ENCODE results near the gene CTIF. TPM values are rescaled to one million over a fixed set of nuclear protein-coding genes. Genes with fewer than 3 reads are reported as not detected.

Gene CTIF
- total RNA-seq, 2 donors from 2014 or later = 30.6 to 61.2 TPM

- Histone ChIP-seq H3K9me3 (no peaks in the 10 kb centered on the region), H3K27ac (no peak overlapping the region), H3K36me3 (no peaks in the 10 kb centered on the region), H3K27me3 (no peaks in the 10 kb centered on the region), H3K4me1 (peaks cover 0 to 74% of the 10 kb centered on the region in 2 donors), H3K4me3 (no peak overlapping the region)
- TF ChIP-seq CTCF (IDR thresholded peaks at IDR 0.05) = no peak
- DNase-seq (ENCODE audit: low spot score) = no peak
Measured at GRCh38 chr18:48836806-48837615, 298.2 kb downstream of the CTIF start.

GRCh38 chr18:48837676-48838075 is 298.8 kb downstream of the CTIF start:
- no peaks in the 10 kb centered on the region for H3K36me3 ChIP-seq
- TF ChIP-seq CTCF (IDR thresholded peaks at IDR 0.05) = no peak
- H3K27me3 ChIP-seq = no peaks in the 10 kb centered on the region
- H3K4me1 ChIP-seq = peaks cover 0 to 74% of the 10 kb centered on the region in 2 donors
- H3K4me3 ChIP-seq = no peak overlapping the region
- DNase-seq (ENCODE audit: low spot score) = no peak
- H3K27ac ChIP-seq = no peak overlapping the region
- no peaks in the 10 kb centered on the region for H3K9me3 ChIP-seq

- no peak for TF ChIP-seq CTCF (IDR thresholded peaks at IDR 0.05)
- DNase-seq (ENCODE audit: low spot score) = no peak
- no peaks in the 10 kb centered on the region for H3K27me3 ChIP-seq
- H3K36me3 ChIP-seq = no peaks in the 10 kb centered on the region
- no peak overlapping the region for H3K4me3 ChIP-seq
- no peak overlapping the region for H3K27ac ChIP-seq
- H3K9me3 ChIP-seq = no peaks in the 10 kb centered on the region
- H3K4me1 ChIP-seq = peaks cover 0 to 74% of the 10 kb centered on the region in 2 donors
Measured at GRCh38 chr18:48838166-48838775, 299.4 kb downstream of the CTIF start.

GRCh38 chr18:48838921-48839818 is 300.3 kb downstream of the CTIF start:
- H3K9me3 ChIP-seq = no peaks in the 10 kb centered on the region
- H3K36me3 ChIP-seq = no peaks in the 10 kb centered on the region
- H3K27ac ChIP-seq = no peak overlapping the region
- TF ChIP-seq CTCF (IDR thresholded peaks at IDR 0.05) = no peak
- no peaks in the 10 kb centered on the region for H3K27me3 ChIP-seq
- peaks cover 0 to 74% of the 10 kb centered on the region in 2 donors for H3K4me1 ChIP-seq
- H3K4me3 ChIP-seq = no peak overlapping the region
- no peak for DNase-seq (ENCODE audit: low spot score)

GRCh38 chr18:48839819-48840490 is 301.1 kb downstream of the CTIF start:
- Histone ChIP-seq H3K9me3 (no peaks in the 10 kb centered on the region), H3K27ac (no peak overlapping the region), H3K4me3 (no peak overlapping the region), H3K27me3 (no peaks in the 10 kb centered on the region), H3K4me1 (peaks cover 0 to 74% of the 10 kb centered on the region in 2 donors), H3K36me3 (no peaks in the 10 kb centered on the region)
- DNase-seq (ENCODE audit: low spot score) = no peak
- no peak for TF ChIP-seq CTCF (IDR thresholded peaks at IDR 0.05)

All from right atrium auricular region (tissue), 2 donors.